Transverse colon (tissue), 4 donors: ENCODE results near the gene PJVK.

Experiments used
- POLR2A ChIP-seq: fragments of 450-650 bp; IDR thresholded peaks from one replicate; pipeline ENCODE4 v1.6.1; 2016; ENCODE audit warnings: antibody characterized with exemption, mild to moderate bottlenecking, moderate library complexity
- POLR2AphosphoS5 ChIP-seq, 3 donors: sonication (generic); formaldehyde crosslinking; IDR thresholded peaks; one replicate each; pipeline ENCODE4 v1.6.1; 2016; ENCODE audit warnings: antibody characterized with exemption in 3 of 3
- TF ChIP-seq, protein P1 (sequence below), 5 experiments: fragments of 200-600 bp in 3 of 5; fragments of 450-650 bp in 2 of 5; sonication (generic) in 3 of 5; IDR thresholded peaks; 1 replicate in 2 of 5; 2 replicates in 3 of 5; pipeline ENCODE4 v1.5.1; 2016 to 2017; ENCODE audit warnings: antibody characterized with exemption in 5 of 5, inconsistent platforms in 3 of 5, mild to moderate bottlenecking in 2 of 5, moderate library complexity in 1 of 5

DNA sequence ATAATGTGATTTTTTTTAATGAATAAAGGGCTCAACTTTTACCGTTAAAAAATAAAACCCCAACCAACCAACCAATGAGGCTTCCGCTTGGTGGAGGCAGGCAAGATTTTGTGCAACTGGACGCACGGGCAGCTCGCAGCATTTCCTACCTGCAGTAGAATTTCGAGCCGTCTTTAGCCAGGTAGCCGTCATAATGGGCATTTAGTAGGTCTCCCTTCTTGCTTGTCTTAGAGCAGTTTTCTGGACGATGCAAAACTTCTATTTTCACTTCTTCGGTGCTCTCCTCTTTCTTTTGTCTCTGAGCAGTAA is 26.9 kb downstream of the PJVK start:
- TF ChIP-seq, protein P1, sequence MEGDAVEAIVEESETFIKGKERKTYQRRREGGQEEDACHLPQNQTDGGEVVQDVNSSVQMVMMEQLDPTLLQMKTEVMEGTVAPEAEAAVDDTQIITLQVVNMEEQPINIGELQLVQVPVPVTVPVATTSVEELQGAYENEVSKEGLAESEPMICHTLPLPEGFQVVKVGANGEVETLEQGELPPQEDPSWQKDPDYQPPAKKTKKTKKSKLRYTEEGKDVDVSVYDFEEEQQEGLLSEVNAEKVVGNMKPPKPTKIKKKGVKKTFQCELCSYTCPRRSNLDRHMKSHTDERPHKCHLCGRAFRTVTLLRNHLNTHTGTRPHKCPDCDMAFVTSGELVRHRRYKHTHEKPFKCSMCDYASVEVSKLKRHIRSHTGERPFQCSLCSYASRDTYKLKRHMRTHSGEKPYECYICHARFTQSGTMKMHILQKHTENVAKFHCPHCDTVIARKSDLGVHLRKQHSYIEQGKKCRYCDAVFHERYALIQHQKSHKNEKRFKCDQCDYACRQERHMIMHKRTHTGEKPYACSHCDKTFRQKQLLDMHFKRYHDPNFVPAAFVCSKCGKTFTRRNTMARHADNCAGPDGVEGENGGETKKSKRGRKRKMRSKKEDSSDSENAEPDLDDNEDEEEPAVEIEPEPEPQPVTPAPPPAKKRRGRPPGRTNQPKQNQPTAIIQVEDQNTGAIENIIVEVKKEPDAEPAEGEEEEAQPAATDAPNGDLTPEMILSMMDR (IDR thresholded peaks at IDR 0.05), result no peak
- TF ChIP-seq POLR2AphosphoS5 (IDR thresholded peaks at IDR 0.05), result no peak
- no peak for TF ChIP-seq POLR2A
